ENCODE results near the gene PHGDH. TPM values are rescaled to one million over a fixed set of nuclear protein-coding genes. Genes with fewer than 3 reads are reported as not detected.

The PHGDH gene
- total and polyA plus RNA-seq, 9 of the 15 experiments (the other 6 are each of a cell fraction or from before 2014, with no cell fraction given), result 6.7 to 84.2 (median 36.2) TPM

- POLR2A ChIA-PET, result no interaction called here
- no peak for TF ChIP-seq ZNF583 (CRISPR knock-in tag; IDR thresholded peaks at IDR 0.05)
- TF ChIP-seq HEY1 (CRISPR knock-in tag; IDR thresholded peaks at IDR 0.05; ENCODE audit: borderline replicate concordance), result no peak
- no peak for TF ChIP-seq ZNF324 (CRISPR knock-in tag; IDR thresholded peaks at IDR 0.05)
- TF ChIP-seq BCOR (IDR thresholded peaks at IDR 0.05), result peak; percentile 83
- TF ChIP-seq ZNF717 (CRISPR knock-in tag; IDR thresholded peaks at IDR 0.05), result no peak
- TF ChIP-seq ZNF407 (IDR thresholded peaks at IDR 0.05; ENCODE audit: low read depth), result no peak
- no peak for TF ChIP-seq ZNF507 (tag; conservative IDR thresholded peaks at IDR 0.05)
- peak; percentile 64 for TF ChIP-seq CHD4 (IDR thresholded peaks at IDR 0.05; ENCODE audit: insufficient read depth, insufficient replicate concordance, low read depth, low read length, poor library complexity, severe bottlenecking)
- TF ChIP-seq KDM1A (IDR thresholded peaks at IDR 0.05), result 0 out of 4 replicates have a peak, but pooled peaks of 1 of the 2 experiments have one; percentile 20
- no peak for TF ChIP-seq MAFF (IDR thresholded peaks at IDR 0.05; ENCODE audit: low read length)
- no peak for TF ChIP-seq FOXA3 (CRISPR knock-in tag; conservative IDR thresholded peaks at IDR 0.05 in 1 of 2, IDR thresholded peaks at IDR 0.05 in 1 of 2)
- TF ChIP-seq DDX20 (tag; IDR thresholded peaks at IDR 0.05; ENCODE audit: low read depth), result no peak
- TF ChIP-seq ZNF277 (CRISPR knock-in tag; IDR thresholded peaks at IDR 0.05; ENCODE audit: borderline replicate concordance), result no peak
- TF ChIP-seq SRSF9 (IDR thresholded peaks at IDR 0.05; ENCODE audit: borderline replicate concordance, low read depth, low read length), result no peak
- TF ChIP-seq HMGN3 (IDR thresholded peaks at IDR 0.05; ENCODE audit: borderline replicate concordance, extremely low read depth, insufficient read length, low read depth, low read length), result no peak
Measured at GRCh38 chr1:119772298-119772697, 60.6 kb downstream of the PHGDH start.

More at GRCh38 chr1:119772298-119772697, 60.6 kb downstream of the PHGDH start:
- 0% methylated on average over 2 of the region's 2 CpGs for WGBS (ENCODE audit: insufficient coverage, low coverage, missing lambda C conversion rate)
- ATAC-seq, result no peak
- Histone ChIP-seq H3K9me1 (ENCODE audit: control insufficient read depth, insufficient read depth, low read length) (no peaks in the 10 kb centered on the region), H4K20me1 (replicated peaks; ENCODE audit: control insufficient read depth, insufficient read depth, low read length) (no peaks in the 10 kb centered on the region), H3K79me2 (ENCODE audit: control insufficient read depth, insufficient read depth, low read length) (no peaks in the 10 kb centered on the region), H2AFZ (ENCODE audit: low read depth, low read length) (no peak overlapping the region), H3K27ac (ENCODE audit: extremely low read depth, low read depth, low read length) (no peak overlapping the region), H3K27me3 (ENCODE audit: control insufficient read depth in 2 of 2, insufficient read depth in 2 of 2, low read length in 2 of 2) (peaks cover 5 to 9% of the 10 kb centered on the region in 2 experiments), H3K9me3 (replicated peaks; ENCODE audit: control insufficient read depth, insufficient read depth, low read depth, low read length) (no peaks in the 10 kb centered on the region), H3K9ac (ENCODE audit: insufficient read depth in 1 of 2, low read depth in 2 of 2, low read length in 2 of 2) (no peak overlapping the region), H3K4me1 (replicated peaks in 1 of 2; ENCODE audit: control insufficient read depth in 2 of 2, insufficient read depth in 2 of 2, low read length in 2 of 2) (no peaks in the 10 kb centered on the region), H3K36me3 (ENCODE audit: control insufficient read depth, insufficient read depth, low read length) (no peaks in the 10 kb centered on the region), H3K4me2 (ENCODE audit: insufficient read depth, low read length) (no peak overlapping the region), H3K4me3 (no peak overlapping the region)
- in situ Hi-C loops (cut with MboI), result no loop called here
- no peak for FAIRE-seq
- CTCF ChIA-PET (ENCODE audit: low intra/inter-chr PET ratio), result no interaction called here
- no TSS peak for BruUV-seq (replicated peaks)
- intact Hi-C loops (cut with micrococcal nuclease), result no loop called here
- DNase-seq (ENCODE audit: extremely low read depth in 1 of 4, low spot score in 3 of 4), result no peak

Data from K562 (cell line).